H1 (cell line): ENCODE measurements around the gene ABI3BP. TPM values are rescaled to one million over a fixed set of nuclear protein-coding genes. Genes with fewer than 3 reads are reported as not detected.

Experiments used
- CTCF ChIA-PET: fragments of 300-600 bp; sonication (Branson Sonifier 250); formaldehyde crosslinking; loops from one replicate; lab custom pipeline; 2021; ENCODE audit not compliant: partially characterized antibody; lab: Charles Lee
- POLR2A ChIA-PET: fragments of 300-600 bp; sonication (Branson Sonifier 250); formaldehyde crosslinking; loops from one replicate; lab custom pipeline; 2021; ENCODE audit warnings: inconsistent platforms; ENCODE audit not compliant: partially characterized antibody; lab: Charles Lee
- DNase-seq, 2 experiments: peaks; one replicate each; pipeline versions ENCODE4 v3.0.0 to v3.0.0-alpha.2; 2010 to 2022; ENCODE audit warnings: low spot score in 2 of 2, low read depth in 1 of 2, mixed read lengths in 1 of 2
- FAIRE-seq: peaks from 2 replicates; lab custom pipeline; 2011; peaks lifted over from hg19 to GRCh38; lab: Jason Lieb, UNC
- H2AFZ ChIP-seq: 2 replicates; pipeline ENCODE4 v1.8.1; 2012; ENCODE audit warnings: low read length, inconsistent platforms
- H2AK5ac ChIP-seq: 2 replicates; pipeline ENCODE4 v1.6.1; 2013; ENCODE audit warnings: low read depth, low read length
- H2BK120ac ChIP-seq: replicated peaks from 2 replicates; pipeline ENCODE3; 2013; ENCODE audit warnings: low read depth, low read length, inconsistent platforms
- H2BK12ac ChIP-seq: 2 replicates; pipeline ENCODE4 v1.6.1; 2013; ENCODE audit warnings: low read depth, low read length
- H2BK15ac ChIP-seq: 2 replicates; pipeline ENCODE4 v1.6.1; 2013; ENCODE audit warnings: low read length
- H2BK20ac ChIP-seq: 2 replicates; pipeline ENCODE4 v1.6.1; 2013; ENCODE audit warnings: low read length
- H2BK5ac ChIP-seq: 2 replicates; pipeline ENCODE4 v1.6.1; 2013; ENCODE audit warnings: low read depth, low read length
- H3K14ac ChIP-seq: 2 replicates; pipeline ENCODE4 v1.6.1; 2013; ENCODE audit warnings: inconsistent platforms; ENCODE audit not compliant: insufficient read length
- H3K18ac ChIP-seq: 2 replicates; pipeline ENCODE4 v1.6.1; 2013; ENCODE audit warnings: low read length; ENCODE audit errors: extremely low read depth
- H3K23ac ChIP-seq: 2 replicates; pipeline ENCODE4 v1.6.1; 2013; ENCODE audit warnings: inconsistent platforms; ENCODE audit not compliant: insufficient read length
- H3K23me2 ChIP-seq: 2 replicates; pipeline ENCODE4 v1.6.1; 2013; ENCODE audit warnings: low read depth, low read length
- H3K27ac ChIP-seq: 2 replicates; pipeline ENCODE4 v1.6.1; 2011; ENCODE audit warnings: low read depth, low read length, inconsistent platforms
- H3K27me3 ChIP-seq, 4 experiments: replicated peaks in 1 of 4; 1 replicate in 1 of 4; 2 replicates in 3 of 4; pipeline versions ENCODE4 v1.6.1 to v1.8.1; 2011 to 2013; ENCODE audit warnings: low read length in 3 of 4, mild to moderate bottlenecking in 3 of 4, inconsistent platforms in 2 of 4, mixed read lengths in 2 of 4, moderate library complexity in 1 of 4; ENCODE audit not compliant: control insufficient read depth in 3 of 4, insufficient read depth in 3 of 4; ENCODE audit errors: extremely low read depth in 1 of 4
- H3K36me3 ChIP-seq, 4 experiments: 2 replicates each; pipeline versions ENCODE4 v1.6.1 to v1.8.1; 2011 to 2013; ENCODE audit warnings: mild to moderate bottlenecking in 4 of 4, low read length in 3 of 4, moderate library complexity in 2 of 4, control low read depth in 1 of 4, inconsistent platforms in 1 of 4; ENCODE audit not compliant: insufficient read depth in 4 of 4, control insufficient read depth in 2 of 4
- H3K4ac ChIP-seq: replicated peaks from 2 replicates; pipeline ENCODE3; 2013; ENCODE audit warnings: low read length, low read depth, mixed read lengths, inconsistent platforms; ENCODE audit not compliant: insufficient read length
- H3K4me1 ChIP-seq, 4 experiments: replicated peaks in 1 of 4; 1 replicate in 1 of 4; 2 replicates in 3 of 4; pipeline versions ENCODE4 v1.6.1 to v1.8.1; 2011 to 2013; ENCODE audit warnings: low read length in 3 of 4, inconsistent platforms in 2 of 4, mixed read lengths in 1 of 4; ENCODE audit not compliant: insufficient read depth in 4 of 4, control insufficient read depth in 3 of 4
- H3K4me2 ChIP-seq, 2 experiments: 2 replicates each; pipeline versions ENCODE4 v1.6.1 to v1.8.1; 2011 to 2013; ENCODE audit warnings: low read depth in 2 of 2, low read length in 2 of 2, control low read depth in 1 of 2, inconsistent platforms in 1 of 2, mild to moderate bottlenecking in 1 of 2; ENCODE audit not compliant: insufficient read depth in 1 of 2
- H3K4me3 ChIP-seq, 4 experiments: fragments of 200-600, 300-600 bp in 1 of 4; sonication (generic), shearing (Covaris generic), sonication (Bioruptor Twin) in 1 of 4; 2 replicates each; pipeline versions ENCODE4 v1.5.1 to v1.8.1; 2011 to 2016; ENCODE audit warnings: low read length in 4 of 4, low read depth in 3 of 4, control low read depth in 2 of 4, inconsistent platforms in 2 of 4, mild to moderate bottlenecking in 2 of 4, mixed read lengths in 1 of 4, moderate library complexity in 1 of 4; ENCODE audit not compliant: insufficient read depth in 2 of 4; ENCODE audit errors: extremely low read depth in 1 of 4
- H3K56ac ChIP-seq: replicated peaks from 2 replicates; pipeline ENCODE3; 2013; ENCODE audit warnings: low read depth, mild to moderate bottlenecking, mixed read lengths, low read length, inconsistent platforms; ENCODE audit not compliant: insufficient read length
- H3K79me1 ChIP-seq: 2 replicates; pipeline ENCODE4 v1.6.1; 2013; ENCODE audit warnings: low read depth, low read length, control low read depth
- H3K79me2 ChIP-seq, 2 experiments: 2 replicates each; pipeline versions ENCODE4 v1.6.1 to v1.8.1; 2012 to 2013; ENCODE audit warnings: low read length in 2 of 2, mild to moderate bottlenecking in 2 of 2, inconsistent platforms in 1 of 2; ENCODE audit not compliant: insufficient read depth in 2 of 2, control insufficient read depth in 1 of 2
- H3K9ac ChIP-seq, 4 experiments: replicated peaks in 1 of 4; 1 replicate in 1 of 4; 2 replicates in 3 of 4; pipeline versions ENCODE4 v1.6.1 to v1.8.1; 2011 to 2013; ENCODE audit warnings: low read depth in 3 of 4, low read length in 3 of 4, control low read depth in 2 of 4, mild to moderate bottlenecking in 2 of 4, moderate library complexity in 2 of 4, inconsistent platforms in 1 of 4; ENCODE audit errors: extremely low read depth in 1 of 4
- H3K9me3 ChIP-seq, 2 experiments: 2 replicates each; pipeline versions ENCODE4 v1.6.1 to v1.8.1; 2012 to 2013; ENCODE audit warnings: mild to moderate bottlenecking in 2 of 2, moderate library complexity in 2 of 2, control low read depth in 1 of 2, inconsistent platforms in 1 of 2, low read depth in 1 of 2, low read length in 1 of 2, mixed read lengths in 1 of 2; ENCODE audit not compliant: insufficient read depth in 2 of 2
- H4K20me1 ChIP-seq, 2 experiments: replicated peaks in 1 of 2; 2 replicates each; pipeline versions ENCODE3 to v1.8.1; 2011 to 2013; ENCODE audit warnings: inconsistent platforms in 2 of 2, low read length in 2 of 2, mild to moderate bottlenecking in 1 of 2; ENCODE audit not compliant: insufficient read depth in 2 of 2, control insufficient read depth in 1 of 2
- H4K5ac ChIP-seq: 2 replicates; pipeline ENCODE4 v1.6.1; 2013; ENCODE audit warnings: low read length, low read depth, mixed read lengths, inconsistent platforms; ENCODE audit not compliant: insufficient read length
- H4K8ac ChIP-seq: 2 replicates; pipeline ENCODE4 v1.8.0; 2013; ENCODE audit warnings: mild to moderate bottlenecking, moderate library complexity, low read length, inconsistent platforms; ENCODE audit not compliant: insufficient read depth; ENCODE audit errors: extremely low read depth
- H4K91ac ChIP-seq: replicated peaks from 2 replicates; pipeline ENCODE3; 2013; ENCODE audit warnings: low read length, mixed read lengths, inconsistent platforms; ENCODE audit not compliant: insufficient read length
- KDM5A ChIP-seq: fragments of 200-600 bp; IDR thresholded peaks from 2 replicates; pipeline ENCODE4 v1.7.1; 2012; ENCODE audit warnings: mild to moderate bottlenecking, low read length, inconsistent platforms, mixed read lengths
- NANOG ChIP-seq: IDR thresholded peaks from 2 replicates; pipeline ENCODE4 v1.6.1; 2011; ENCODE audit warnings: low read length, low read depth, mild to moderate bottlenecking, inconsistent platforms; ENCODE audit not compliant: insufficient read depth, poor library complexity, severe bottlenecking
- WGBS, 2 experiments: shearing (Covaris generic) in 1 of 2; methylation state at CpG; one replicate each; pipeline versions ENCODE4 v1.1.6 to v1.1.7; 2013 to 2015; ENCODE audit warnings: low lambda C conversion rate in 2 of 2, mixed read lengths in 2 of 2, inconsistent platforms in 1 of 2, low coverage in 1 of 2, missing lambda C conversion rate in 1 of 2; ENCODE audit not compliant: insufficient replicate concordance in 2 of 2, insufficient coverage in 1 of 2, insufficient read length in 1 of 2; ENCODE audit errors: extremely low coverage in 1 of 2, missing lambda C conversion rate in 1 of 2; 5-methylcytosine and 5-hydroxymethylcytosine counted together
- polyA plus RNA-seq, 7 experiments: library from polyadenylated mRNA; depleted of rRNA in 3 of 7; stranded (reverse) in 5 of 7; unstranded in 2 of 7; fragments of >200 nt in 5 of 7; fragments of 200-250 nt in 2 of 7; gene quantifications; 1 replicate in 5 of 7; 2 replicates in 1 of 7; 4 replicates in 1 of 7; pipeline versions ENCODE4 v1.2.1 to v1.2.3, GENCODE V29; 2011 to 2013; ENCODE audit warnings: missing spikeins in 2 of 7, mixed read lengths in 2 of 7
- total RNA-seq: library from RNA; stranded (reverse); fragmentation: NEBNext Ultra II Directional; extraction: Animal tissue kit (Norgen Biotek cat#: 25700); gene quantifications from 2 replicates; pipeline ENCODE4 v1.2.1, GENCODE V29; 2021
- TF ChIP-seq, protein P1 (sequence below): IDR thresholded peaks from 2 replicates; pipeline ENCODE4 v1.6.1; 2012; ENCODE audit warnings: low read length, inconsistent platforms

Gene ABI3BP
- total and polyA plus RNA-seq, 2 of the 8 experiments (the other 6 are each of a cell fraction or from before 2014, with no cell fraction given), result 0.08 to 0.32 TPM

GRCh38 chr3:100915706-100916495 lies 77.3 kb downstream of the ABI3BP start:
- H3K4ac ChIP-seq, result no peak overlapping the region
- no peak overlapping the region for H2BK120ac ChIP-seq
- no peak overlapping the region for H3K27ac ChIP-seq
- H3K14ac ChIP-seq, result no peak overlapping the region
- H3K56ac ChIP-seq, result no peak overlapping the region
- no peak overlapping the region for H2BK20ac ChIP-seq
- ChIA-PET CTCF (no interaction called here), POLR2A (no interaction called here)
- H4K5ac ChIP-seq, result no peak overlapping the region
- no peaks in the 10 kb centered on the region for H3K79me1 ChIP-seq
- H4K91ac ChIP-seq, result no peak overlapping the region
- no peak overlapping the region for H2AK5ac ChIP-seq
- H2AFZ ChIP-seq, result no peak overlapping the region
- H3K27me3 ChIP-seq, result no peaks in the 10 kb centered on the region
- H3K36me3 ChIP-seq, result no peaks in the 10 kb centered on the region
- FAIRE-seq, result no peak
- H4K8ac ChIP-seq, result no peak overlapping the region
- no peak overlapping the region for H3K18ac ChIP-seq
- H3K4me2 ChIP-seq, result no peak overlapping the region
- no peak overlapping the region for H2BK15ac ChIP-seq
- no peak overlapping the region for H2BK5ac ChIP-seq
- 94% methylated on average over 10 of the region's 10 CpGs; no CpG with 5 or more reads in 1 of the 2 experiments for WGBS, 2 experiments
- H3K4me1 ChIP-seq, result peaks cover 0 to 9% (median 3%) of the 10 kb centered on the region in 4 experiments; a peak in 3 of 7 replicates
- H3K23ac ChIP-seq, result no peak overlapping the region
- H3K23me2 ChIP-seq, result no peaks in the 10 kb centered on the region
- H3K4me3 ChIP-seq, result no peak overlapping the region
- no peak overlapping the region for H2BK12ac ChIP-seq
- H3K79me2 ChIP-seq, result no peaks in the 10 kb centered on the region
- no peak for DNase-seq
- no peak overlapping the region for H3K9ac ChIP-seq
- no peaks in the 10 kb centered on the region for H3K9me3 ChIP-seq
- no peaks in the 10 kb centered on the region for H4K20me1 ChIP-seq
- TF ChIP-seq, protein P1, sequence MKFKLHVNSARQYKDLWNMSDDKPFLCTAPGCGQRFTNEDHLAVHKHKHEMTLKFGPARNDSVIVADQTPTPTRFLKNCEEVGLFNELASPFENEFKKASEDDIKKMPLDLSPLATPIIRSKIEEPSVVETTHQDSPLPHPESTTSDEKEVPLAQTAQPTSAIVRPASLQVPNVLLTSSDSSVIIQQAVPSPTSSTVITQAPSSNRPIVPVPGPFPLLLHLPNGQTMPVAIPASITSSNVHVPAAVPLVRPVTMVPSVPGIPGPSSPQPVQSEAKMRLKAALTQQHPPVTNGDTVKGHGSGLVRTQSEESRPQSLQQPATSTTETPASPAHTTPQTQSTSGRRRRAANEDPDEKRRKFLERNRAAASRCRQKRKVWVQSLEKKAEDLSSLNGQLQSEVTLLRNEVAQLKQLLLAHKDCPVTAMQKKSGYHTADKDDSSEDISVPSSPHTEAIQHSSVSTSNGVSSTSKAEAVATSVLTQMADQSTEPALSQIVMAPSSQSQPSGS, result no peak
- no peak for TF ChIP-seq NANOG
- TF ChIP-seq KDM5A, result no peak
